Liver (tissue), 3 donors: ENCODE data around the gene MTURN.

Experiments
- JUND ChIP-seq, 2 donors: IDR thresholded peaks; 2 replicates each; pipeline ENCODE4 v1.6.1; 2016; ENCODE audit warnings: antibody characterized with exemption in 2 of 2
- RAD21 ChIP-seq, 2 donors: IDR thresholded peaks; 2 replicates each; pipeline ENCODE4 v1.6.1; 2016; ENCODE audit warnings: antibody characterized with exemption in 2 of 2, mild to moderate bottlenecking in 2 of 2
- TAF1 ChIP-seq: conservative IDR thresholded peaks from 2 replicates; pipeline ENCODE4 v1.6.1; 2016; ENCODE audit warnings: antibody characterized with exemption, mild to moderate bottlenecking
- TF ChIP-seq, protein P1 (sequence below): fragments of 150-350 bp; IDR thresholded peaks from 2 replicates; pipeline ENCODE4 v1.5.1; 2017; ENCODE audit warnings: improper control_type of control experiment, low read depth, low read length; ENCODE audit not compliant: missing input control
- TF ChIP-seq, protein P2 (sequence below): IDR thresholded peaks from 2 replicates; pipeline ENCODE4 v1.6.1; 2016; ENCODE audit warnings: antibody characterized with exemption
- TF ChIP-seq, protein P3 (sequence below): IDR thresholded peaks from 2 replicates; pipeline ENCODE4 v1.6.1; 2016; ENCODE audit warnings: antibody characterized with exemption
- donor health status: healthy.
- donor health status: healthy.

DNA sequence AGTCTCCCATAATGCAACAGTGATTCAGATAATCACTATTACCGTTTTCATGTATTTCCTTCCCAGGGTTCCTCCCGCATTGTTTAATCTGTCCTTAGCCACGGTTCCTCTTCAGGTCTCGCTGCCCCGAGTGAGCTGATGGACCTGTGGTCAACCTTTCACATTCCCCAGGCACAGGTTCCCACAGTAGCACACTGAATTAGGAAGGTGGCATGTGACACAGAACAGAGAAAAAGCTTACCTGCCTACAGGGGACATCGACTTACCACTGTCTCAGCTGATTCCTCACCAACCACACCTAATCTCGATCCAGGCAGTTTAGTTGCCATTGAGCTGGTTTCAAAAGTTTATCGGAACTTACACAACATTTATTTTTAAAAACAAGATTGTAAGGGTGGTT, 72.2 kb downstream of the MTURN start:
- no peak for TF ChIP-seq RAD21 (IDR thresholded peaks at IDR 0.05)
- TF ChIP-seq, protein P1, sequence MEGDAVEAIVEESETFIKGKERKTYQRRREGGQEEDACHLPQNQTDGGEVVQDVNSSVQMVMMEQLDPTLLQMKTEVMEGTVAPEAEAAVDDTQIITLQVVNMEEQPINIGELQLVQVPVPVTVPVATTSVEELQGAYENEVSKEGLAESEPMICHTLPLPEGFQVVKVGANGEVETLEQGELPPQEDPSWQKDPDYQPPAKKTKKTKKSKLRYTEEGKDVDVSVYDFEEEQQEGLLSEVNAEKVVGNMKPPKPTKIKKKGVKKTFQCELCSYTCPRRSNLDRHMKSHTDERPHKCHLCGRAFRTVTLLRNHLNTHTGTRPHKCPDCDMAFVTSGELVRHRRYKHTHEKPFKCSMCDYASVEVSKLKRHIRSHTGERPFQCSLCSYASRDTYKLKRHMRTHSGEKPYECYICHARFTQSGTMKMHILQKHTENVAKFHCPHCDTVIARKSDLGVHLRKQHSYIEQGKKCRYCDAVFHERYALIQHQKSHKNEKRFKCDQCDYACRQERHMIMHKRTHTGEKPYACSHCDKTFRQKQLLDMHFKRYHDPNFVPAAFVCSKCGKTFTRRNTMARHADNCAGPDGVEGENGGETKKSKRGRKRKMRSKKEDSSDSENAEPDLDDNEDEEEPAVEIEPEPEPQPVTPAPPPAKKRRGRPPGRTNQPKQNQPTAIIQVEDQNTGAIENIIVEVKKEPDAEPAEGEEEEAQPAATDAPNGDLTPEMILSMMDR = no peak
- TF ChIP-seq, protein P2, sequence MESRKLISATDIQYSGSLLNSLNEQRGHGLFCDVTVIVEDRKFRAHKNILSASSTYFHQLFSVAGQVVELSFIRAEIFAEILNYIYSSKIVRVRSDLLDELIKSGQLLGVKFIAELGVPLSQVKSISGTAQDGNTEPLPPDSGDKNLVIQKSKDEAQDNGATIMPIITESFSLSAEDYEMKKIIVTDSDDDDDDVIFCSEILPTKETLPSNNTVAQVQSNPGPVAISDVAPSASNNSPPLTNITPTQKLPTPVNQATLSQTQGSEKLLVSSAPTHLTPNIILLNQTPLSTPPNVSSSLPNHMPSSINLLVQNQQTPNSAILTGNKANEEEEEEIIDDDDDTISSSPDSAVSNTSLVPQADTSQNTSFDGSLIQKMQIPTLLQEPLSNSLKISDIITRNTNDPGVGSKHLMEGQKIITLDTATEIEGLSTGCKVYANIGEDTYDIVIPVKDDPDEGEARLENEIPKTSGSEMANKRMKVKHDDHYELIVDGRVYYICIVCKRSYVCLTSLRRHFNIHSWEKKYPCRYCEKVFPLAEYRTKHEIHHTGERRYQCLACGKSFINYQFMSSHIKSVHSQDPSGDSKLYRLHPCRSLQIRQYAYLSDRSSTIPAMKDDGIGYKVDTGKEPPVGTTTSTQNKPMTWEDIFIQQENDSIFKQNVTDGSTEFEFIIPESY = no peak
- no peak for TF ChIP-seq TAF1
- no peak for TF ChIP-seq JUND (IDR thresholded peaks at IDR 0.05)
- TF ChIP-seq, protein P3, sequence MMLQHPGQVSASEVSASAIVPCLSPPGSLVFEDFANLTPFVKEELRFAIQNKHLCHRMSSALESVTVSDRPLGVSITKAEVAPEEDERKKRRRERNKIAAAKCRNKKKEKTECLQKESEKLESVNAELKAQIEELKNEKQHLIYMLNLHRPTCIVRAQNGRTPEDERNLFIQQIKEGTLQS = no peak
